WTC11 (cell line): ENCODE results near the gene IGSF1. TPM values are rescaled to one million over a fixed set of nuclear protein-coding genes. Genes with fewer than 3 reads are reported as not detected.
A peak's percentile ranks its signal among the peaks of the same experiment; 100 is the strongest.

Source experiments
- ATAC-seq: fragments of 200-7000 bp; cut with Tn5 transposase; 2 replicates; pipeline ENCODE4 v1.10.0; 2021; ENCODE audit warnings: mild to moderate bottlenecking, moderate library complexity
- Bru-seq: library from RNA; stranded (reverse); fragments of 400-500 nt; gene quantifications from one replicate; lab custom pipeline; 2021; lab: Mats Ljungman, UMichigan
- CTCF ChIA-PET: fragments of 300-600 bp; sonication (Branson Sonifier 250); formaldehyde crosslinking; loops from one replicate; lab custom pipeline; 2021; ENCODE audit warnings: antibody characterized with exemption; lab: Charles Lee
- POLR2A ChIA-PET: fragments of 350-600 bp; sonication (Branson Sonifier 250); formaldehyde crosslinking; loops from one replicate; lab custom pipeline; 2021; ENCODE audit warnings: antibody characterized with exemption; lab: Charles Lee
- DNase-seq: peaks from one replicate; pipeline ENCODE4 v3.0.0; 2021; ENCODE audit warnings: low spot score
- H3K27ac Mint-ChIP-seq: 2 replicates; pipeline ENCODE4 v1.8.0; 2021; ENCODE audit warnings: mixed read lengths
- H3K27me3 Mint-ChIP-seq: 2 replicates; pipeline ENCODE4 v1.8.0; 2021; ENCODE audit warnings: low read depth, mild to moderate bottlenecking, moderate library complexity, mixed read lengths
- H3K36me3 Mint-ChIP-seq: 2 replicates; pipeline ENCODE4 v1.8.0; 2021; ENCODE audit warnings: mixed read lengths
- H3K4me1 Mint-ChIP-seq: 2 replicates; pipeline ENCODE4 v1.8.0; 2022; ENCODE audit warnings: mixed read lengths
- H3K4me3 Mint-ChIP-seq: 2 replicates; pipeline ENCODE4 v1.8.0; 2021; ENCODE audit warnings: mild to moderate bottlenecking, moderate library complexity, mixed read lengths
- H3K9me3 Mint-ChIP-seq: 2 replicates; pipeline ENCODE4 v1.8.0; 2021; ENCODE audit warnings: mixed read lengths
- FOXJ3 ChIP-seq: sonication (generic); formaldehyde crosslinking; IDR thresholded peaks from 2 replicates; pipeline ENCODE4 v1.9.0; 2021; ENCODE audit warnings: missing genetic modification reagents, mild to moderate bottlenecking, borderline replicate concordance
- GABPB1 ChIP-seq: sonication (generic); formaldehyde crosslinking; IDR thresholded peaks from 2 replicates; pipeline ENCODE4 v1.8.1; 2023; ENCODE audit warnings: mild to moderate bottlenecking, missing genetic modification reagents
- GTF2I ChIP-seq: fragments of 250-450 bp; sonication (Bioruptor Pico); conservative IDR thresholded peaks from 2 replicates; pipeline ENCODE4 v1.4.0; 2021; ENCODE audit warnings: mild to moderate bottlenecking
- KAT7 ChIP-seq: sonication (generic); formaldehyde crosslinking; IDR thresholded peaks from 2 replicates; pipeline ENCODE4 v1.8.1; 2023; ENCODE audit warnings: missing genetic modification reagents, mild to moderate bottlenecking, borderline replicate concordance
- OVOL2 ChIP-seq: fragments of 250-450 bp; sonication (Bioruptor Pico); IDR thresholded peaks from 2 replicates; pipeline ENCODE4 v1.9.0; 2021; ENCODE audit warnings: mild to moderate bottlenecking, borderline replicate concordance
- RORB ChIP-seq: fragments of 250-450 bp; sonication (Bioruptor Pico); IDR thresholded peaks from 2 replicates; pipeline ENCODE4 v1.9.0; 2021; ENCODE audit warnings: mild to moderate bottlenecking
- SP1 ChIP-seq: sonication (generic); formaldehyde crosslinking; conservative IDR thresholded peaks from 2 replicates; pipeline ENCODE4 v1.8.1; 2022; ENCODE audit warnings: missing genetic modification reagents
- TCF7 ChIP-seq: sonication (generic); formaldehyde crosslinking; IDR thresholded peaks from 2 replicates; pipeline ENCODE4 v1.8.0; 2022; ENCODE audit warnings: mild to moderate bottlenecking, low read depth, missing genetic modification reagents, moderate library complexity
- ZNF232 ChIP-seq: sonication (generic); formaldehyde crosslinking; IDR thresholded peaks from 2 replicates; pipeline ENCODE4 v1.8.0; 2022; ENCODE audit warnings: mild to moderate bottlenecking, missing genetic modification reagents
- long read RNA-seq, 3 experiments: library from RNA in 1 of 3; library from capped mRNA in 1 of 3; library from polyadenylated mRNA in 1 of 3; unstranded in 2 of 3; stranded (forward) in 1 of 3; transcript quantifications; one replicate each; pipeline ENCODE4 v2.0.0, GENCODE V29; 2021
- total RNA-seq: library from RNA; stranded (reverse); gene quantifications from 3 replicates; pipeline ENCODE4 v1.2.3, GENCODE V29; 2021
- TF ChIP-seq, protein P1 (sequence below): sonication (generic); formaldehyde crosslinking; IDR thresholded peaks from 2 replicates; pipeline ENCODE4 v1.8.1; 2023; ENCODE audit warnings: mild to moderate bottlenecking, missing genetic modification reagents, moderate library complexity
- TF ChIP-seq, protein P2 (sequence below): sonication (generic); formaldehyde crosslinking; IDR thresholded peaks from 2 replicates; pipeline ENCODE4 v1.8.1; 2023; ENCODE audit warnings: mild to moderate bottlenecking, missing genetic modification reagents
- TF ChIP-seq, protein P3 (sequence below): sonication (generic); formaldehyde crosslinking; IDR thresholded peaks from 2 replicates; pipeline ENCODE4 v1.8.0; 2022; ENCODE audit warnings: mild to moderate bottlenecking, missing genetic modification reagents

IGSF1 gene, protein sequence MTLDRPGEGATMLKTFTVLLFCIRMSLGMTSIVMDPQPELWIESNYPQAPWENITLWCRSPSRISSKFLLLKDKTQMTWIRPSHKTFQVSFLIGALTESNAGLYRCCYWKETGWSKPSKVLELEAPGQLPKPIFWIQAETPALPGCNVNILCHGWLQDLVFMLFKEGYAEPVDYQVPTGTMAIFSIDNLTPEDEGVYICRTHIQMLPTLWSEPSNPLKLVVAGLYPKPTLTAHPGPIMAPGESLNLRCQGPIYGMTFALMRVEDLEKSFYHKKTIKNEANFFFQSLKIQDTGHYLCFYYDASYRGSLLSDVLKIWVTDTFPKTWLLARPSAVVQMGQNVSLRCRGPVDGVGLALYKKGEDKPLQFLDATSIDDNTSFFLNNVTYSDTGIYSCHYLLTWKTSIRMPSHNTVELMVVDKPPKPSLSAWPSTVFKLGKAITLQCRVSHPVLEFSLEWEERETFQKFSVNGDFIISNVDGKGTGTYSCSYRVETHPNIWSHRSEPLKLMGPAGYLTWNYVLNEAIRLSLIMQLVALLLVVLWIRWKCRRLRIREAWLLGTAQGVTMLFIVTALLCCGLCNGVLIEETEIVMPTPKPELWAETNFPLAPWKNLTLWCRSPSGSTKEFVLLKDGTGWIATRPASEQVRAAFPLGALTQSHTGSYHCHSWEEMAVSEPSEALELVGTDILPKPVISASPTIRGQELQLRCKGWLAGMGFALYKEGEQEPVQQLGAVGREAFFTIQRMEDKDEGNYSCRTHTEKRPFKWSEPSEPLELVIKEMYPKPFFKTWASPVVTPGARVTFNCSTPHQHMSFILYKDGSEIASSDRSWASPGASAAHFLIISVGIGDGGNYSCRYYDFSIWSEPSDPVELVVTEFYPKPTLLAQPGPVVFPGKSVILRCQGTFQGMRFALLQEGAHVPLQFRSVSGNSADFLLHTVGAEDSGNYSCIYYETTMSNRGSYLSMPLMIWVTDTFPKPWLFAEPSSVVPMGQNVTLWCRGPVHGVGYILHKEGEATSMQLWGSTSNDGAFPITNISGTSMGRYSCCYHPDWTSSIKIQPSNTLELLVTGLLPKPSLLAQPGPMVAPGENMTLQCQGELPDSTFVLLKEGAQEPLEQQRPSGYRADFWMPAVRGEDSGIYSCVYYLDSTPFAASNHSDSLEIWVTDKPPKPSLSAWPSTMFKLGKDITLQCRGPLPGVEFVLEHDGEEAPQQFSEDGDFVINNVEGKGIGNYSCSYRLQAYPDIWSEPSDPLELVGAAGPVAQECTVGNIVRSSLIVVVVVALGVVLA (N-terminal part only)
- total RNA-seq (16.2 to 23.6 TPM (median 19.1 TPM) in 3 replicates), Bru-seq, nascent RNA (percentile 68 among the genes with signal in this experiment)
- long read RNA-seq, experiment 1, full-length matches to known transcripts = 59 of 116 reads
- long read RNA-seq, experiment 1, partial matches to known transcripts = 30 of 116 reads
- long read RNA-seq, experiment 1, other reads (novel, unspliced or antisense) = 27 of 116 reads
- long read RNA-seq, experiment 2, partial matches to known transcripts = 15 of 40 reads
- long read RNA-seq, experiment 2, other reads (novel, unspliced or antisense) = 22 of 40 reads
- long read RNA-seq, experiment 3, transcript IGSF1-203 (5 exons, 1,820 nt) = major isoform, 27 of 41 reads
- long read RNA-seq, experiment 3, partial matches to known transcripts = 4 of 41 reads
- long read RNA-seq, experiment 3, other reads (novel, unspliced or antisense) = 9 of 41 reads

DNA sequence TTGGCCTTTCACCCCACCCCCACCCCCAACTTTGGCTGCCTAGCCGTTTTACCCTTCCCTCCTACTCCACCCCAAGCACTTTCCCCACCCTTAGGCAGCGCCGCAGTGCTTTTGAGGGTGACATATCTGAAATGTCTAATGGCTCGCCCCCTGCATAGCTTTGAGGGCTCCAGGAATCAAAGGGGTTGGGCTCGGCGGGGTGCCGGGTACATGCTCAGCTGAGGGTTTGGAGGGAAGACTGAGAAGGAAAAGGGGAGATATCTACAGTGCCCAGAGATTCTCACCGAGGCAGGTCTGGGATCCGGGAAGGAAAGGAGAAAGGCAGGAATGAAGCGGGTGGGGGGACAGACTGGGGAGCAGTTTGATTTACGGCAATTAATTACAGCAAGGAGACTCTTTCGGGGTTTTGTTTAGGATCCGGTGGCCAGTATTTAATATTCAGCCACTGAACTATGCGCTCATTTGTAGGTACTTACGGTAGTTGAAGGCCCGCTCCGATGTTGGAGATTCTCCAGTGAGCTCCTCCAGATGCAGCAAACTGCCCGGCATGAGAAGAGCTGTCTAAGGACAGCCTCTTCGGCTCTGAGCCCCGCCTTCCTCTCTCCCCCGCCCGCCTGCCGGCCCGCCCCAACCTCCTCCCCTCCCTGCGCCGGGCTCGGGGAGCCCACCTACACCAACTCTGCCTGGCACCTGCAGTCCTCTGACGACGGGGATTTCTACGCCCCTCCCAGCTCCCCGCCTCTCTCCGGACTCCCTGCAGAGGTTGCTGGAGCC is at the start of gene IGSF1:
Gene IGSF1, minus strand, starts transcription at position 569 of the 774 bp plus-strand sequence. CDS start 2,632 bp downstream, outside the sequence.
- no peaks in the 10 kb centered on the region for H3K9me3 Mint-ChIP-seq
- ATAC-seq (peak; percentile 98), DNase-seq (peak; percentile 82)
- ChIA-PET POLR2A (interaction anchor here (0.6 to 1.5 kb wide), 4 partner anchors 10 to 734 kb away, joined by 3 to 8 read pairs (median 5); partner anchors contain the start of gene STK26), CTCF (interaction anchor here (0.7 to 1.6 kb wide), 6 partner anchors 12 to 220 kb away, joined by 3 to 10 read pairs (median 3); no protein-coding TSS in a partner anchor)
- H3K4me3 Mint-ChIP-seq = peak within 1 kb of the TSS; percentile 86
- peaks cover 50% of the 10 kb centered on the region for H3K4me1 Mint-ChIP-seq
- peaks cover 5% of the 10 kb centered on the region for H3K36me3 Mint-ChIP-seq
- no peak for TF ChIP-seq TCF7 (CRISPR knock-in tag)
- TF ChIP-seq GTF2I (CRISPR knock-in tag) = peak; percentile 48; the same call in 1 of the 2 replicates
- TF ChIP-seq SP1 (CRISPR knock-in tag) = no peak
- no peak for TF ChIP-seq FOXJ3
- TF ChIP-seq, protein P1, sequence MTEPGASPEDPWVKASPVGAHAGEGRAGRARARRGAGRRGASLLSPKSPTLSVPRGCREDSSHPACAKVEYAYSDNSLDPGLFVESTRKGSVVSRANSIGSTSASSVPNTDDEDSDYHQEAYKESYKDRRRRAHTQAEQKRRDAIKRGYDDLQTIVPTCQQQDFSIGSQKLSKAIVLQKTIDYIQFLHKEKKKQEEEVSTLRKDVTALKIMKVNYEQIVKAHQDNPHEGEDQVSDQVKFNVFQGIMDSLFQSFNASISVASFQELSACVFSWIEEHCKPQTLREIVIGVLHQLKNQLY (CRISPR knock-in tag) = no peak
- no peak for TF ChIP-seq KAT7 (CRISPR knock-in tag)
- no peak for TF ChIP-seq RORB
- TF ChIP-seq, protein P2, sequence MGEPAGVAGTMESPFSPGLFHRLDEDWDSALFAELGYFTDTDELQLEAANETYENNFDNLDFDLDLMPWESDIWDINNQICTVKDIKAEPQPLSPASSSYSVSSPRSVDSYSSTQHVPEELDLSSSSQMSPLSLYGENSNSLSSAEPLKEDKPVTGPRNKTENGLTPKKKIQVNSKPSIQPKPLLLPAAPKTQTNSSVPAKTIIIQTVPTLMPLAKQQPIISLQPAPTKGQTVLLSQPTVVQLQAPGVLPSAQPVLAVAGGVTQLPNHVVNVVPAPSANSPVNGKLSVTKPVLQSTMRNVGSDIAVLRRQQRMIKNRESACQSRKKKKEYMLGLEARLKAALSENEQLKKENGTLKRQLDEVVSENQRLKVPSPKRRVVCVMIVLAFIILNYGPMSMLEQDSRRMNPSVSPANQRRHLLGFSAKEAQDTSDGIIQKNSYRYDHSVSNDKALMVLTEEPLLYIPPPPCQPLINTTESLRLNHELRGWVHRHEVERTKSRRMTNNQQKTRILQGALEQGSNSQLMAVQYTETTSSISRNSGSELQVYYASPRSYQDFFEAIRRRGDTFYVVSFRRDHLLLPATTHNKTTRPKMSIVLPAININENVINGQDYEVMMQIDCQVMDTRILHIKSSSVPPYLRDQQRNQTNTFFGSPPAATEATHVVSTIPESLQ (CRISPR knock-in tag) = no peak
- no peak for TF ChIP-seq OVOL2
- H3K27ac Mint-ChIP-seq = peak within 1 kb of the TSS; percentile 82
- H3K27me3 Mint-ChIP-seq = no peaks in the 10 kb centered on the region

DNA sequence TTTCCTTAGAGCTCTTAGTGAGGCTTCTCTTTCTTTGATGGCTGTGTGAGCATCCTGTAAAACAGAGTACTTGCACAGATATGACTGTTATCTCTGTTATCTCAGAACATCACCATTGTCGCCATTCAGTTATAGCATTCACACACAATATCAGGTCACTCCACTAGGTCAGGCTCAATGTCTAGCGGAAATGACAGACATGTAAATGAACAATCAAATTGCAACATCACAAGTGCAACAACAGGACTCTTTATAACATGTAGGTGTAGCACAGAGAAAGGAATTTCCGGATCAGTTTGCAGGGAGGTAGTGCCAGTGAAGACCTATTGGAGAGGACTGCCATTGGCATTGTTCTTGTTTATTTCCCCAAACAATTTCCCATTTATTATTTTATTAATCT is 43.2 kb upstream of the IGSF1 start:
- no peak for DNase-seq
- ATAC-seq = no peak
- Mint-ChIP-seq H3K36me3 (peaks cover 5% of the 10 kb centered on the region; the same call in 1 of the 2 replicates), H3K4me1 (no peaks in the 10 kb centered on the region), H3K4me3 (no peak overlapping the region), H3K27ac (no peak overlapping the region), H3K9me3 (peaks cover 13% of the 10 kb centered on the region), H3K27me3 (no peaks in the 10 kb centered on the region)
- TF ChIP-seq, protein P3, sequence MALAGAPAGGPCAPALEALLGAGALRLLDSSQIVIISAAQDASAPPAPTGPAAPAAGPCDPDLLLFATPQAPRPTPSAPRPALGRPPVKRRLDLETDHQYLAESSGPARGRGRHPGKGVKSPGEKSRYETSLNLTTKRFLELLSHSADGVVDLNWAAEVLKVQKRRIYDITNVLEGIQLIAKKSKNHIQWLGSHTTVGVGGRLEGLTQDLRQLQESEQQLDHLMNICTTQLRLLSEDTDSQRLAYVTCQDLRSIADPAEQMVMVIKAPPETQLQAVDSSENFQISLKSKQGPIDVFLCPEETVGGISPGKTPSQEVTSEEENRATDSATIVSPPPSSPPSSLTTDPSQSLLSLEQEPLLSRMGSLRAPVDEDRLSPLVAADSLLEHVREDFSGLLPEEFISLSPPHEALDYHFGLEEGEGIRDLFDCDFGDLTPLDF (CRISPR knock-in tag) = no peak
- 0 out of 2 replicates have a peak, but pooled peaks have one; percentile 28 for TF ChIP-seq GABPB1 (CRISPR knock-in tag)
- no peak for TF ChIP-seq ZNF232 (CRISPR knock-in tag)
- ChIA-PET POLR2A (no interaction called here), CTCF (no interaction called here)
